ENCODE data around the gene CEP83. TPM values are rescaled to one million over a fixed set of nuclear protein-coding genes. Genes with fewer than 3 reads are reported as not detected.

CEP83 gene
- total and polyA plus RNA-seq, 8 donors, result 2.6 to 44.4 (median 15.8) TPM

- Histone ChIP-seq H3K4me3 (peak overlapping the region; percentile 43 to 55 (median 47)), H3K4me1 (peaks cover 16 to 45% (median 22%) of the 10 kb centered on the region in 4 donors), H3K36me3 (no peaks in the 10 kb centered on the region), H3K27ac (peak overlapping the region; percentile 65 to 90 (median 82)), H3K27me3 (no peaks in the 10 kb centered on the region), H3K9me3 (no peaks in the 10 kb centered on the region)
- WGBS, 5 donors, result 62 to 80% (median 70%) methylated on average over 13 to 14 of the region's 14 CpGs
- TF ChIP-seq POLR2AphosphoS5 (IDR thresholded peaks at IDR 0.05) (no peak), CTCF (IDR thresholded peaks at IDR 0.05) (no peak), EP300 (IDR thresholded peaks at IDR 0.05) (no peak), POLR2A (IDR thresholded peaks at IDR 0.05) (no peak)
- intact Hi-C loops (cut with DNase I; ENCODE audit: low total_unique reads), result no loop called here
- DNase-seq, result peak in 1 of 2 donors; percentile 37
Measured at GRCh38 chr12:94263011-94263811, 196.5 kb downstream of the CEP83 start.

GRCh38 chr12:94262228-94263010 is 197.2 kb downstream of the CEP83 start:
- Histone ChIP-seq H3K27ac (peak overlapping the region; percentile 65 to 90 (median 82)), H3K27me3 (no peaks in the 10 kb centered on the region), H3K36me3 (no peaks in the 10 kb centered on the region), H3K9me3 (no peaks in the 10 kb centered on the region), H3K4me3 (peak overlapping the region; percentile 43 to 55 (median 47)), H3K4me1 (peaks cover 16 to 37% (median 22%) of the 10 kb centered on the region in 4 donors)
- intact Hi-C loops (cut with DNase I; ENCODE audit: low total_unique reads), result no loop called here
- TF ChIP-seq POLR2A (IDR thresholded peaks at IDR 0.05) (no peak), POLR2AphosphoS5 (IDR thresholded peaks at IDR 0.05) (peak; percentile 38 to 89 (median 76))
- peak; percentile 68 to 95 for DNase-seq
- WGBS, 5 donors, result 21 to 46% (median 37%) methylated on average over 15 to 17 of the region's 17 CpGs

- no peaks in the 10 kb centered on the region for H3K9me3 ChIP-seq
- no peaks in the 10 kb centered on the region for H3K36me3 ChIP-seq
- no peak for DNase-seq
- H3K4me3 ChIP-seq, result peak overlapping the region; percentile 43 to 55 (median 47)
- 56 to 71% (median 58%) methylated on average over 3 of the region's 3 CpGs for WGBS, 5 donors
- no peak for TF ChIP-seq EP300 (IDR thresholded peaks at IDR 0.05)
- TF ChIP-seq POLR2AphosphoS5 (IDR thresholded peaks at IDR 0.05), result no peak
- no peak for TF ChIP-seq CTCF (IDR thresholded peaks at IDR 0.05)
- TF ChIP-seq POLR2A (IDR thresholded peaks at IDR 0.05), result no peak
- H3K4me1 ChIP-seq, result peaks cover 16 to 35% (median 22%) of the 10 kb centered on the region in 4 donors
- intact Hi-C loops (cut with DNase I; ENCODE audit: low total_unique reads), result no loop called here
- H3K27ac ChIP-seq, result peak overlapping the region; percentile 18 to 90 (median 82)
- H3K27me3 ChIP-seq, result no peaks in the 10 kb centered on the region
Measured at GRCh38 chr12:94261786-94262185, 197.9 kb downstream of the CEP83 start.

- Histone ChIP-seq H3K36me3 (peaks cover 0 to 3% (median 0%) of the 10 kb centered on the region in 4 donors), H3K27ac (peak overlapping the region in 2 of 5 donors; percentile 82 to 90), H3K4me3 (no peak overlapping the region), H3K4me1 (peaks cover 16 to 35% (median 22%) of the 10 kb centered on the region in 4 donors), H3K9me3 (no peaks in the 10 kb centered on the region), H3K27me3 (no peaks in the 10 kb centered on the region)
- 78 to 91% (median 83%) methylated on average over 2 of the region's 2 CpGs for whole genome bisulfite sequencing, 5 donors
- intact Hi-C loops (cut with DNase I; ENCODE audit: low total_unique reads), result no loop called here
- no peak for TF ChIP-seq CTCF (IDR thresholded peaks at IDR 0.05)
- no peak for DNase-seq
Measured at GRCh38 chr12:94261119-94261518, 198.5 kb downstream of the CEP83 start.

Data from stomach (tissue), 9 donors.